MV-4-11 (cell line): ENCODE results near the gene PGP.
"Not testable (repeated sequence)": the region's sequence is repeated elsewhere in the genome, so short reads cannot be mapped to it uniquely, and the experiment has no call there.

Experiments
- DNase-seq: peaks from one replicate; lab custom pipeline; 2025; lab: John Stamatoyannopoulos, UW

PGP gene

GRCh38 chr16:2214719-2214968, at the start of gene PGP:
PGP (minus strand) TSS chr16:2214840; CDS start chr16:2214777, 63 bp downstream.
- DNase-seq, result no peak

- not testable (repeated sequence) for DNase-seq
These were observed 48.4 kb upstream of the PGP start for GRCh38 chr16:2263026-2263425.

- DNase-seq, result no peak
These were observed 45.6 kb upstream of the PGP start for GRCh38 chr16:2260250-2260649.

- not testable (repeated sequence) for DNase-seq
These were observed 43.9 kb upstream of the PGP start for GRCh38 chr16:2258530-2258929.

- no peak for DNase-seq
These were observed 43.1 kb upstream of the PGP start for GRCh38 chr16:2257726-2258125.

- DNase-seq, result no peak
These were observed 42.0 kb upstream of the PGP start for GRCh38 chr16:2256531-2257140.

- DNase-seq, result no peak
These were observed 38.7 kb upstream of the PGP start for GRCh38 chr16:2253293-2253692.

GRCh38 chr16:2252806-2253148, 38.1 kb upstream of the PGP start:
- DNase-seq, result no peak

- DNase-seq, result peak; percentile 91
These were observed 36.9 kb upstream of the PGP start, which contains the start of gene ECI1 for GRCh38 chr16:2251296-2252111. ECI1 (minus strand) TSS chr16:2251587; CDS start chr16:2251566, 21 bp downstream.

- DNase-seq, result peak; percentile 20
These were observed 36.1 kb upstream of the PGP start for GRCh38 chr16:2250652-2251295.

- DNase-seq, result no peak
These were observed 31.8 kb upstream of the PGP start for GRCh38 chr16:2246301-2246885.

GRCh38 chr16:2244926-2245795, 30.5 kb upstream of the PGP start:
- no peak for DNase-seq

GRCh38 chr16:2244301-2244700, 29.7 kb upstream of the PGP start:
- no peak for DNase-seq

GRCh38 chr16:2243781-2244180, 29.1 kb upstream of the PGP start:
- DNase-seq, result no peak

- no peak for DNase-seq
These were observed 28.4 kb upstream of the PGP start for GRCh38 chr16:2243031-2243528.

- no peak for DNase-seq
These were observed 28.0 kb upstream of the PGP start for GRCh38 chr16:2242598-2242997.

- not testable (repeated sequence) for DNase-seq
These were observed 25.7 kb upstream of the PGP start for GRCh38 chr16:2240331-2240730.

GRCh38 chr16:2238838-2239675, 24.4 kb upstream of the PGP start:
- DNase-seq, result no peak

GRCh38 chr16:2238150-2238837, 23.7 kb upstream of the PGP start:
- DNase-seq, result no peak

- DNase-seq, result no peak
These were observed 23.0 kb upstream of the PGP start for GRCh38 chr16:2237493-2238149.
